ENCODE results near the gene ARHGEF19.
"Not testable (repeated sequence)": the region's sequence is repeated elsewhere in the genome, so short reads cannot be mapped to it uniquely, and the experiment has no call there.

ARHGEF19 gene

GRCh38 chr1:16204216-16204615, 8.2 kb downstream of the ARHGEF19 start:
- DNase-seq = no peak

GRCh38 chr1:16203550-16203949, 8.9 kb downstream of the ARHGEF19 start:
- no peak for DNase-seq

DNA sequence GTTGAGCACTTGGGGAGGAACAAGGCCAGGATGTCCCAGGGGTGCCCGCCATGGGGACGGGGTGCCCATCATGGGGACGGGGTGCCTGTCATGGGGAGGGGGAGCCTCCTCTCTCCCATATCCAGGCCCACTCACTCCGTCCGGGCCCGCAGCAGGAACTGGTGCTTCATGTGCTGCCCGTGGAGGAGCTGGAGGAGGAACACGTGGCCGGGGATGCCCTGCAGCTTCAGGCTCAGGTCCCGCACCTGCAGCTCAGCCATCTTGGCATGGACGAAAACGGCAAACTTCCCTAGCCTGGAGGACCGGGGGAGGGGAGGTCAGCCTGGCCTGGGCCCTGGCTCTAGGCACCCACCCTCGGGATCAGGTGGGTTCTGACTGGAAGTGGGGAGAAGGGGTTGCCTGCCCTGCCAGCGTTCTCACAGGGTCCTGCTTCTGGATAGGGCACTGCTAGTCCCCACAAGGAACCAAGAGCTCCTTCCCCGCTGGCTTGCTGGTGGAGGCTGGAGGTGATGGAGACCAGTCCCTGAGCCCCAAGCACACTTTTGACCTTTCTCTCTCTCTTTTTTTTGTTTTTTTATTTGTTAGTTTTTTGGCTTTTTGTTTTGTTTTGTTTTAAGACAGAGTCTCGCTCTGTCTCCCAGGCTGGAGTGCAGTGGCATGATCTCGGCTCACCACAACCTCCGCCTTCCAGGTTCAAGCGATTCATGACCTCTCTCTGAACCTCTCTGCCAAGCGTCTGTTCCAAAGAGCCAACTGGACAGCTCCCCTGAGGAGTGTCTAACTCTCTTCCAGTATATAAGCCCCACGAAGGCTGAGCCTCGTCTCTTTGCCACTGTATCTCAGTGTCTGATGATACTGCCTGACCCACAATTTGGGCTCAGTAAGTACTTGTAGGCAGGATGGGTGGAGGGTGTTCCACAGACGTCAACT, 9.9 kb downstream of the ARHGEF19 start:
- DNase-seq = no peak

GRCh38 chr1:16199700-16200099, 12.8 kb downstream of the ARHGEF19 start:
- DNase-seq = no peak

DNA sequence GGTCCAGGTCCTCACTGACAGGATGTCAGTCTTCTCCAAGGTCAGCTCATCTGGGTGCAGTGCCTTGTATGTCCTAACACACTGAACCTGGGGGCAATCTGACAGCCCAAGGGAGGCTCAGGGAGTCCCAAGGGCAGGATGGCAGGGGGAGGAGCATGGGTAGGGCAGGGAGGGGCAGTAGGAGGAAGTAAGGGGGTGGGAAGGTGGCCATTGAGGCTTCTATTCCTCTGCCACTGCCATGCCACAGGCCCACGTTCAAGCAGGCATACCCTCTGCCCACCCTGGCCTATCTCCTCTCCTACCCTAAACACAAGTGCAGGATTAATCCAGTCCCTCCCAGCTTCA, 13.3 kb downstream of the ARHGEF19 start:
- no peak for DNase-seq

DNA sequence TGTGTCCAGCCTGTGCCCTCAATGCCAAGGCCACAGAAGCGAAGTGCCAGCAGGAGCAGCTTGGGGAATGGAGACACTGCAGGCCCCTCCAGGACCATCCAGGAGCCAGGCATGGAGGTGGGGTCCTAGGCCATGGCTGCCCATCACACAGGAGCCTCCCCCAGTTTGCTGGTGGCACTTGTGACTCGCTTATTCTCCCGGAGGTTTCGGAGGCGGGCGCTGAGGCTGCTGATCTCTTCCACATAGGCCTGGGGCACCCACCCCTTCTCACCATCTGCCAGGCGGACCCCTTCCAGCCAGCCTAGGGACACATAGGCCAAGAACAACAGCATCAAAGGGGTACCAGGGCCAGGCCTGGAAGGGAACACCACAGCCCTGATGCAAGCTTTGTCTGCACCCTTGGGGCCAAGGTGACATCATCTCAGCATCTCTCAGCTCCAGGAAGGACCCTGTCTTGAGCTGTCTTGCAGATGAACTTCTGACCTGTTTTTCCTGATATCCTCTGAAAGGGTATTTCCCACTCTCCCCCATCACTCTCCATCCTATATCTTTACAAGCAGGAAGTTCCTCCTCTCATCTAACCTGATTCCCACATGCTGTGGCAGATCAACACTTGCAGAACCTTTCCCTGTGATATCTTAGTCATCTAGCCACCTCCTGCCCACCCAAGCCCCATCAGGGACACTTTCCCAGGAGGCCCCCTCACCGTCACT, 13.9 kb downstream of the ARHGEF19 start:
- DNase-seq = no peak

DNA sequence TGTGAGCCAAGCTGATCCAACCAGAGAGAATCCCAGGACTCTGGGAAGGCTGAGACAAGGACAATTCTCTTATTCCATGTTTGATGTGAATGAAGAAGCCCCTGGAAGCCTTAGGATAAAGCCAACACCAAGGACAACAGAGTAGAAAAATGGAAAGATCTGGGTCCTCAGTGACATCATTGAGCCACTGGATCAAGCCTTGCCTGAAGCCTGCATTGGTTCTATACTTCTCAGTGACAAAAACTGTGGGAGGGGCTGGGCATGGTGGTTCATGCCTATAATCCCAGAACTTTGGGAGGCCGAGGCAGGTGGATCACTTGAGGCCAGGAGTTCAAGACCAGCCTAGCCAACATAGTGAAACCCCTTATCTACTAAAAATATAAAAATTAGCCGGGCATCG, 15.6 kb downstream of the ARHGEF19 start:
- DNase-seq = no peak

DNA sequence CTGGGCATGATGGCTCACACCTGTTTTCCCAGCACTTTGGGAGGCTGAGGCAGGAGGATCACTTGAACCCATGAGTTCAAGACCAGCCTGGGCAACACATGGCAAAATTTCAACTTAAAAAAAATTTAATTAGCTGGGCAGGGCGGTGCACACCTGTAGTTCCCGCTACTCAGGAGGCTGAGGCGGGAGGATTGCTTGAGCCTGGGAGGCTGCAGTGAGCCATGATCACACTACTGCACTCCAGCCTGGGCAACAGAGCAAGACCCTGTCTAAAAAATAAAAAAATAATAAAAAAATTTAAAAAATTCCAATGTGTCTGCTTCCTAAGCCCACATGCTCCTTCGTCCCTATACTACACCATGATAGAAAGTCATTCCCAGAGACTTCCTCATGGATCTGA, 16.3 kb downstream of the ARHGEF19 start:
- not testable (repeated sequence) for DNase-seq

GRCh38 chr1:16195518-16195905, 16.9 kb downstream of the ARHGEF19 start:
- DNase-seq = no peak

GRCh38 chr1:16191916-16192546, 20.4 kb downstream of the ARHGEF19 start:
- DNase-seq = no peak

DNA sequence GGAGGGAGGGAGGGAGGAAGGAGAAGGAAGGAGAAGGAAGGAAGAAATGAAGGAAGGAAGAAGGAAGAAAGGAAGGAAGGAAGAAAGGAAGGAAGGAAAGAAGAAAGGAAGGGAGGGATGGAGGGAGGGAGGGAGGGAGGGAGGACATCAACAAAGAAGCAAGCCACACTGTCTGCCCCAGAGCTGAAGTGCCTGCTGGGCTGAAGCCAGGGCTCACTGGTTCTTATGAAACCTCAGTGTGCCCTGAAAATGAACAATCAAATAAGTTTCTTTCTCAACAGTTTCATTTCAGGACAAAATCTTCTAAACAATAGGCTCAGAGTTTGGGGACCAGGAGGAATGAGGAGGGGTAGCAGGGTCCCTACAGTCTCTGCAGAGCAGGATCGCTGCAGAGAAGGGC, 21.1 kb downstream of the ARHGEF19 start:
- DNase-seq = no peak

DNA sequence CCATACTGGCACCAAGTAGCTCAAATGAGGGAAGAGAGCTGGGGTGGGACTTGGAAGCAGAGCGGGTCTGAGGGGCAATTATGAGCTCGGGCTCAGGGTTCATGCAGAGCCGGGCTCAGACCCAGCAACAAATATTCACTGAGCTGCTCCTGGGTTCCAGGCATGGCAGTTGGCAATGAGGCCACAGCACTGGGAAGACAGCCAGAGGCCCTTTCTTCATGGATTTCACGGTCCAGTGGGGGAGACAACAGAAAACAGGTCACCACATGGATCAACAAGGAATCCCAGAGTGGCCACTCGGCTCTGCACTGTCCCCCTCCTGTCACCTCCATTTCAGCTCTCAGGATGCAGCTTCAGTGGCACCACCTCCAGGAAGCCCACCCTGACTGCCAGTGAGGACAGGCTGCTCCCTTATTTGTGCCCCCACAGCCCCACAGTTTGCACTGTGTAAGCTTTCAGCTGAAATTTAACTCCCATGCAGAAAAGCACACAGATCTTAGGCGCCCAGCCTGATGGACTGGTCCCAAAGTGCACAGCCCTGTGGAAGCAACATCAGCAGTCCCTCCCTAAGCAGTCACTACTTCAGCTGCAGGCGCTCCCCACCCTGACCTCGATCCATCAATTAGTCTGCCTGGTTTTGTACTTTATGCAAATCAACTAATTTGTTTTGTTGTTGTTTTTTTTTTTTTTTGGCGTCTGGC, 22.4 kb downstream of the ARHGEF19 start:
- DNase-seq = no peak

- DNase-seq = no peak
These were observed 23.4 kb downstream of the ARHGEF19 start for GRCh38 chr1:16189003-16189402.

- peak; percentile 55 for DNase-seq
These were observed 24.6 kb downstream of the ARHGEF19 start for GRCh38 chr1:16187748-16188401.

- no peak for DNase-seq
These were observed 25.7 kb downstream of the ARHGEF19 start for GRCh38 chr1:16186655-16187235.

GRCh38 chr1:16184557-16185303, 27.7 kb downstream of the ARHGEF19 start:
- DNase-seq = no peak

- no peak for DNase-seq
These were observed 28.5 kb downstream of the ARHGEF19 start for GRCh38 chr1:16183765-16184556.

DNA sequence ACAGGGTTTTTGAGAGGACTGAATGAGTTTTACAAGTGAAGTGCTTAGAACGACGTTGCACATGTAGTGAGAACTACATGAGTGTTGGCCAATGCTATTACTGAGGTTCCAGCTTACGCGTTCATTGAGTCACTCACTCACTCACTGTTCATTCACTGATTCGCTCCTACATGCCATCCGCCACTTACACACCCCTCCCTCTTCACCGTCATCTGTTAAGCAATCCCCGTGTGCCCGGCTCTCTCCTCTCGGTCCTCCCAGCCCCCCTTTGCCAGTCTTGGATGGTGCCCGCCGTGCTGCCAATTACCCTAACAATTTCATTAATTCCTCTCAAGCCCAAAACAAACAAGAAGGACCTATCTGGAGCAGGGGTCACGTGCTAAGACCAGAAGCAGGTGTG, 29.3 kb downstream of the ARHGEF19 start:
- DNase-seq = peak in 1 of 2 donors; percentile 11

GRCh38 chr1:16181887-16182719, 30.3 kb downstream of the ARHGEF19 start:
- DNase-seq = no peak

Measured in inflammatory macrophage (primary cell).